GM12892 (cell line): ENCODE measurements around the gene BAHD1.

ENCODE experiments used
- POLR2A ChIP-seq: IDR thresholded peaks from 2 replicates; pipeline ENCODE4 v1.6.1; 2011; ENCODE audit warnings: low read depth, low read length, control low read depth
- POLR2AphosphoS5 ChIP-seq: IDR thresholded peaks from 2 replicates; pipeline ENCODE4 v1.6.1; 2011; ENCODE audit warnings: low read depth, low read length, control low read depth
- TAF1 ChIP-seq: IDR thresholded peaks from 2 replicates; pipeline ENCODE4 v1.6.1; 2011; ENCODE audit warnings: low read depth, mild to moderate bottlenecking, control low read depth, low read length, borderline replicate concordance

DNA sequence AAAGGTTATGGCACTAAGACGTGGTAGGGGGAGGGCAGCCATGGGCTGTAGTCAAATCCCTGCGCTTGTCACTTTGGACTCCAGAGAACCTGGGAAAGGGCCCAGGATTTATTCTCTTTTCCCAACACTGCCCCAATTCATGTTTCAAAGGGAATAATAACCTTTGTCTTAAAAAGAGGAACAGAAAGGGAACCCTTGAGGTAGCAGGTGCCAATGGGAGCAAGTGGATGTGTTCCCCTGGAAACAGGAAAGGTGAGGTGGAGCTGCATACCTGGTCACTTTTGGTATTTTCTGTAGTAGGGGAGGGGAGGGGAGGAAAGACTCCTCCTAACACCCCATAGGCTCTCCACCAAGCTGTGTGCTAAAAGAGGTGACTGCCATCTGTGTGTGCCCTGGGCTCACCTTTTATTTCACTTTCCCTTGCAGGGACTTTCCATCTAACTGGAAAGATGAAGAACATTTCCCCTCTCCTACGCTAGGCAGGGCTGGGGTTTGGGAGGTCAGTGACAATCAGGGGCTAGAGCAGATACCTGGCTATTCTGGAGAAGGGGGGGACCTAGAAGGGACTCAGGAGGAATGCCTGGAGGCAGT, 23.9 kb downstream of the BAHD1 start:
- no peak for TF ChIP-seq POLR2A
- TF ChIP-seq POLR2AphosphoS5 = no peak
- no peak for TF ChIP-seq TAF1
